ENCODE results near the gene HOXB8. TPM values are rescaled to one million over a fixed set of nuclear protein-coding genes. Genes with fewer than 3 reads are reported as not detected.

The HOXB8 gene
- total RNA-seq, 2 experiments from 2014 or later = not detected

DNA sequence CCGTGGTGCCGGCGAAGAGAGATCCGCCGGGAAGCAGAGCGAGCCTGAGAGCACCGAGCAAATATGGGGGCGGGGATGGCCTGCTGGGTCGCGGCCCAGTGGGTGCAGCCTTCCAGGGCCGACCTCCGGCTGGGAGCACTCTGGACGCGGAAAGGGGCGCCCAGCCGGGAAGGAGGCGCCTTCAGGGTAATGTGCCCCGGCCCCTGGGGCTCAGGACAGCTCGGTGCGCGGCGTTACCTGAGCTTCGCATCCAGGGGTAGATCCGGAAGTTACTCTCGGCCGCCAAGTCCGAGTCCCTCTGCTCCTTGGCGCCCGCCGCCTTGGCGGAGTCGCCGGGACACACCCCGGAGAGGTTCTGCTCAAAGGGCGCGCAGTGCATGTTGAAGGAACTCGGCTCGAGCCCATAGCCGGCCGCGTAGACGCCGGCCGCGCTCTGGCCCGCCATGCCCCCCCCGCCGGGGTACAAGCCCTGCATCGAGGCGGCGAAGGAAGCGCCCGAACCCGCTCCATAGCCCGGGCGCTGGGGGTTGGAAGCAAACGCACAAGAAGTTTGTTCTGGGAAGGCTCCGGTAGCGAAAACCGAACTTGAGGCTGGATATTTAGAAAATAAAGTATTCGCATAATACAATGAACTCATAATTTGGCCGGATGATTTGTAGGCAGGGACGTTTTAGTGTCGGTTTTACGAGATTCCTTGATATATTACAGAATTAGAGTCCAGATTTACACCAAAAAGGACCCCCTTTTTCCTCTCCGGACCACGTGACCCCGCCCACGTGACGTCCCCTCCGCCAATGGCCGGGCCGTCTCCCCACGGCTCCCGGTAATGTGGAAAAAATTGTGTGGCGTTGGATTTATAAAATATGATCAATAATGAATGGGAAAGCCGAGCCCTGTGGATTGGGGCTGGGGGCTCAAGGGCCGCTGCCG is 4.5 kb downstream of the HOXB8 start, which contains the start of gene HOXB7:
TSS of gene HOXB7 (minus strand) at position 736 of the 930 bp plus-strand sequence. CDS start at position 637, 99 bp downstream.
- peak within 1 kb of the TSS; percentile 86 for H3K4me3 Mint-ChIP-seq
- no peaks in the 10 kb centered on the region for H3K9me3 Mint-ChIP-seq
- H3K27me3 Mint-ChIP-seq = peaks cover 64% of the 10 kb centered on the region
- H3K27ac Mint-ChIP-seq = peak within 1 kb of the TSS; percentile 41
- CTCF ChIA-PET = interaction anchor here (0.6 to 1.2 kb wide), 3 partner anchors 12 to 347 kb away, joined by 3 to 5 read pairs (median 3); no protein-coding TSS in a partner anchor
- peaks cover 37% of the 10 kb centered on the region for H3K4me1 Mint-ChIP-seq (ENCODE audit: low read depth)
- intact Hi-C loops (cut with micrococcal nuclease) = loop anchor here (5.0 to 10.0 kb wide), 3 partner anchors 142 to 583 kb away; no protein-coding TSS in a partner anchor
- H3K36me3 Mint-ChIP-seq = no peaks in the 10 kb centered on the region
- POLR2A ChIA-PET = interaction anchor here (0.5 kb wide), 1 partner anchor 506 kb away, joined by 3 read pairs; no protein-coding TSS in a partner anchor
- DNase-seq = peak; percentile 78

GRCh38 chr17:48609759-48610281 is 5.3 kb downstream of the HOXB8 start:
- no peaks in the 10 kb centered on the region for H3K36me3 Mint-ChIP-seq
- H3K27ac Mint-ChIP-seq = no peak overlapping the region
- no peaks in the 10 kb centered on the region for H3K9me3 Mint-ChIP-seq
- POLR2A ChIA-PET = interaction anchor here (0.5 kb wide), 1 partner anchor 505 kb away, joined by 3 read pairs; no protein-coding TSS in a partner anchor
- intact Hi-C loops (cut with micrococcal nuclease) = loop anchor here (5.0 to 10.0 kb wide), 3 partner anchors 142 to 583 kb away; no protein-coding TSS in a partner anchor
- no peak for DNase-seq
- H3K4me1 Mint-ChIP-seq (ENCODE audit: low read depth) = peaks cover 32% of the 10 kb centered on the region
- peak overlapping the region; percentile 86 for H3K4me3 Mint-ChIP-seq
- peaks cover 62% of the 10 kb centered on the region for H3K27me3 Mint-ChIP-seq
- CTCF ChIA-PET = interaction anchor here (0.6 to 1.6 kb wide), 5 partner anchors 12 to 639 kb away, joined by 3 to 7 read pairs (median 3); partner anchors contain the start of gene CDK5RAP3

DNA sequence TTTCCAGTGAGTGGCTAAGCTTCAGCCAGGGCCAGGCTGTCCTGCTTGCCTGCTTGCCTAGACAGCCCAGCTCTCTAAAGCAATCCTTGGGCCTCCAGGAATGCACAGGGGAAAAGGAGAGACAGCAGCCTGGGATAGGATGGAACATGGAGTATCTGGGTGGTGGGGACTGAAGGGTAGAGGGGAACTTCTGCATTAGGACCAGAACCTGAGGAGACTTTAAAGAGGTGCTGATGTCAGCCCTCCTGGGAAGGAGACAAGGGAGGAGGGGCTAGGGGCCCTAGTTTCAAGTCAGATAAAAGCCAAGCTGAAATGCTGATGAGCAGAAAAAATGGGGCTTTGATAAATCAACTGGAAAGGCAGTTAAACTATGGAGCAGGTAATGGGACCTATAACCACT is 6.1 kb downstream of the HOXB8 start:
- H3K9me3 Mint-ChIP-seq = no peaks in the 10 kb centered on the region
- H3K4me1 Mint-ChIP-seq (ENCODE audit: low read depth) = peaks cover 29% of the 10 kb centered on the region
- H3K4me3 Mint-ChIP-seq = no peak overlapping the region
- DNase-seq = no peak
- intact Hi-C loops (cut with micrococcal nuclease) = no loop called here
- H3K27me3 Mint-ChIP-seq = peaks cover 63% of the 10 kb centered on the region
- no peaks in the 10 kb centered on the region for H3K36me3 Mint-ChIP-seq
- no peak overlapping the region for H3K27ac Mint-ChIP-seq
- ChIA-PET POLR2A (no interaction called here), CTCF (interaction anchor here (1.1 to 1.6 kb wide), 4 partner anchors 9 to 638 kb away, joined by 3 to 7 read pairs (median 4); partner anchors contain the start of gene CDK5RAP3)

DNA sequence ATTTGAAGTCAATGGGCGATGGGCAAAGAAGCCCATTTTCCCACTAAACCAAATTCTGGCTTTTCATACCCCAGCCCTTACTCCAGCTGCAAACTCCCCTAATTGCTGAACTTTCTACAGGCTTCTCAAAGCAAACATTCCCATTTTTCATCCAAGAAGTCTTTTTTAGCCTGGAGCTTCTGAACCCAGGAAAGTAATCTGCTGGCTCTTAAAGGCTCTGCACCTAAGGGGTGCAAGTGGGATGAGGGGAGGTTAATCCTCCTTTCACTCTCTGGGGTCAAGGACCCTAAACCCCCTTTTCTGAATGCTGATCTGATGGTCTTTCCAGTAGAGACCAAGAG is 6.6 kb downstream of the HOXB8 start:
- H3K4me1 Mint-ChIP-seq (ENCODE audit: low read depth) = peaks cover 24% of the 10 kb centered on the region
- H3K4me3 Mint-ChIP-seq = no peak overlapping the region
- CTCF ChIA-PET = interaction anchor here (1.1 to 1.6 kb wide), 4 partner anchors 9 to 637 kb away, joined by 3 to 7 read pairs (median 4); partner anchors contain the start of gene CDK5RAP3
- intact Hi-C loops (cut with micrococcal nuclease) = no loop called here
- POLR2A ChIA-PET = no interaction called here
- H3K27ac Mint-ChIP-seq = no peak overlapping the region
- no peak for DNase-seq
- H3K9me3 Mint-ChIP-seq = no peaks in the 10 kb centered on the region
- H3K27me3 Mint-ChIP-seq = peaks cover 63% of the 10 kb centered on the region
- H3K36me3 Mint-ChIP-seq = no peaks in the 10 kb centered on the region

GRCh38 chr17:48606892-48607614 is 8.0 kb downstream of the HOXB8 start:
- Mint-ChIP-seq H3K4me1 (ENCODE audit: low read depth) (peaks cover 17% of the 10 kb centered on the region), H3K27me3 (peaks cover 68% of the 10 kb centered on the region)
- POLR2A ChIA-PET = no interaction called here

GRCh38 chr17:48605991-48606891 is 8.9 kb downstream of the HOXB8 start:
- Mint-ChIP-seq H3K4me1 (ENCODE audit: low read depth) (peaks cover 11% of the 10 kb centered on the region), H3K36me3 (no peaks in the 10 kb centered on the region), H3K4me3 (no peak overlapping the region), H3K9me3 (no peaks in the 10 kb centered on the region), H3K27me3 (peaks cover 70% of the 10 kb centered on the region), H3K27ac (no peak overlapping the region)
- POLR2A ChIA-PET = no interaction called here
- intact Hi-C loops (cut with micrococcal nuclease) = no loop called here
- DNase-seq = no peak
- CTCF ChIA-PET = interaction anchor here (0.6 to 1.8 kb wide), 7 partner anchors 10 to 478 kb away, joined by 3 to 10 read pairs (median 4); partner anchors contain the start of gene HOXB8

More at GRCh38 chr17:48606892-48607614, 8.0 kb downstream of the HOXB8 start:
- Mint-ChIP-seq H3K27ac (no peak overlapping the region), H3K4me3 (no peak overlapping the region), H3K36me3 (no peaks in the 10 kb centered on the region), H3K9me3 (no peaks in the 10 kb centered on the region)
- no peak for DNase-seq
- CTCF ChIA-PET = interaction anchor here (0.6 to 1.8 kb wide), 7 partner anchors 9 to 479 kb away, joined by 3 to 10 read pairs (median 3); partner anchors contain the start of gene HOXB8
- intact Hi-C loops (cut with micrococcal nuclease) = no loop called here

- ChIA-PET POLR2A (no interaction called here), CTCF (interaction anchor here (1.2 to 1.7 kb wide), 2 partner anchors 10 to 13 kb away, joined by 5 to 10 read pairs; partner anchors contain the start of gene HOXB8)
- Mint-ChIP-seq H3K27me3 (peaks cover 70% of the 10 kb centered on the region), H3K4me3 (no peak overlapping the region), H3K27ac (no peak overlapping the region), H3K9me3 (no peaks in the 10 kb centered on the region), H3K36me3 (no peaks in the 10 kb centered on the region), H3K4me1 (ENCODE audit: low read depth) (peaks cover 6% of the 10 kb centered on the region)
- intact Hi-C loops (cut with micrococcal nuclease) = no loop called here
- DNase-seq = no peak
Observed at GRCh38 chr17:48605409-48605919, 9.6 kb downstream of the HOXB8 start.

DNA sequence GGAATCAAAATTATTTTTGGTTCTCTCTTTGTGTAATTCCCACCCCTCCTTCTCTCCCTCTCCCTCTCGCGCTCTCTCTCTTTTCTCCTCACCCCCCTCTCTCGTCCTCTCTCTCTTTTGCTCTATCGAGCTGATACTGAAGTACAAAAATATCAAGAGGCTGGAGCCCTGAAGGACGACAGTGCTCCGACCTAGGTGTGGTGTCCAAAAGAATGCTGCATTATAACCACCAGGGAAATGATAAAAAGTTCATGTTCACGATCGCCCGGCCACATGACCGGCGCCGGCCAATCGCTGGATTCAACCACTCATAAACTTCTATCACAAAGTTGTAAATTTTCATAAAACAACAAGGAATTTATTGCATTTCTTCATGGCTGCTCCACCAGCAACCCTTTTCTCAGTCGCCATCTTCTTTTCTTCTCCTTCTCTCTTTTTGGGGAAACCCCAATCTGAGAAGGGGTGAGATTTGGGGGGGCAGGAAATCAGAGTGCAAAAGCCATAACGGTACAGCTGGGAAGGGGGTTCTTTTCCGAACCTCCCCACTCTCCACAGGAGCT is 10.2 kb downstream of the HOXB8 start, which contains the start of gene HOXB6:
TSS of gene HOXB6 (minus strand) at position 217 of the 560 bp plus-strand sequence. CDS start 6,836 bp downstream, outside the sequence.
- no peak for DNase-seq
- H3K36me3 Mint-ChIP-seq = no peaks in the 10 kb centered on the region
- intact Hi-C loops (cut with micrococcal nuclease) = no loop called here
- H3K4me1 Mint-ChIP-seq (ENCODE audit: low read depth) = peaks cover 6% of the 10 kb centered on the region
- H3K27ac Mint-ChIP-seq = no peak within 1 kb of the TSS
- peak within 1 kb of the TSS; percentile 30 for H3K4me3 Mint-ChIP-seq
- ChIA-PET CTCF (interaction anchor here (0.9 kb wide), 1 partner anchor 36 kb away, joined by 3 read pairs; no protein-coding TSS in a partner anchor), POLR2A (no interaction called here)
- peaks cover 75% of the 10 kb centered on the region for H3K27me3 Mint-ChIP-seq
- no peaks in the 10 kb centered on the region for H3K9me3 Mint-ChIP-seq

- intact Hi-C loops (cut with micrococcal nuclease) = no loop called here
- Mint-ChIP-seq H3K9me3 (no peaks in the 10 kb centered on the region), H3K27ac (no peak overlapping the region), H3K4me3 (no peak overlapping the region), H3K27me3 (peaks cover 77% of the 10 kb centered on the region), H3K36me3 (no peaks in the 10 kb centered on the region), H3K4me1 (ENCODE audit: low read depth) (peaks cover 6% of the 10 kb centered on the region)
- POLR2A ChIA-PET = no interaction called here
- DNase-seq = no peak
- CTCF ChIA-PET = interaction anchor here (0.9 kb wide), 1 partner anchor 36 kb away, joined by 3 read pairs; no protein-coding TSS in a partner anchor
Observed at GRCh38 chr17:48603959-48604769, 10.9 kb downstream of the HOXB8 start.
